OCI-LY1 (cell line): ENCODE data around the gene CTIF.

Experiments used
- H2AFZ ChIP-seq: fragments of 200-600 bp; sonication (generic), shearing (Covaris generic); 2 replicates; pipeline ENCODE4 v1.6.0; 2014; ENCODE audit warnings: antibody characterized with exemption, mild to moderate bottlenecking, low read length
- H3F3A ChIP-seq: fragments of 200-600 bp; sonication (generic), shearing (Covaris generic); 2 replicates; pipeline ENCODE4 v1.6.0; 2014; ENCODE audit warnings: mild to moderate bottlenecking, antibody characterized with exemption, low read length, moderate library complexity; ENCODE audit not compliant: insufficient read depth
- H3K27ac ChIP-seq: fragments of 200-600 bp; sonication (generic); 2 replicates; pipeline ENCODE4 v1.5.1; 2014; ENCODE audit warnings: low read length, mixed run types, mild to moderate bottlenecking, low read depth; ENCODE audit not compliant: poor library complexity, severe bottlenecking
- H3K27me3 ChIP-seq: fragments of 200-600 bp; sonication (generic); 2 replicates; pipeline ENCODE4 v1.6.0; 2014; ENCODE audit warnings: antibody characterized with exemption, mild to moderate bottlenecking, low read length, moderate library complexity; ENCODE audit not compliant: insufficient read depth
- H3K36me3 ChIP-seq: fragments of 200-600 bp; sonication (generic); 2 replicates; pipeline ENCODE4 v1.6.1; 2014; ENCODE audit warnings: mild to moderate bottlenecking, antibody characterized with exemption, low read length, moderate library complexity, mixed read lengths; ENCODE audit not compliant: insufficient read depth
- H3K4me1 ChIP-seq: fragments of 200-600 bp; sonication (generic); 2 replicates; pipeline ENCODE4 v1.5.1; 2014; ENCODE audit warnings: mild to moderate bottlenecking, low read length, moderate library complexity; ENCODE audit not compliant: insufficient read depth, severe bottlenecking
- H3K4me2 ChIP-seq: fragments of 200-600 bp; sonication (generic), shearing (Covaris generic); 2 replicates; pipeline ENCODE4 v1.6.1; 2014; ENCODE audit warnings: low read length
- H3K4me3 ChIP-seq: fragments of 200-600 bp; sonication (generic); 2 replicates; pipeline ENCODE4 v1.5.1; 2014; ENCODE audit warnings: low read length, low read depth, mild to moderate bottlenecking, mixed read lengths; ENCODE audit not compliant: poor library complexity, severe bottlenecking
- H3K79me2 ChIP-seq: fragments of 200-600 bp; shearing (Covaris generic); 2 replicates; pipeline ENCODE4 v1.6.1; 2016; ENCODE audit warnings: mixed run types, low read length, mixed read lengths; ENCODE audit not compliant: insufficient read depth
- H3K9ac ChIP-seq: fragments of 200-600 bp; sonication (generic), shearing (Covaris generic); 2 replicates; pipeline ENCODE4 v1.6.1; 2014; ENCODE audit warnings: mild to moderate bottlenecking, low read length, mixed read lengths
- H3K9me2 ChIP-seq: fragments of 200-600 bp; sonication (generic), shearing (Covaris generic); 2 replicates; pipeline ENCODE4 v1.6.1; 2014; ENCODE audit warnings: low read depth, mild to moderate bottlenecking, low read length, mixed read lengths
- H3K9me3 ChIP-seq: fragments of 200-600 bp; shearing (Covaris generic); 2 replicates; pipeline ENCODE4 v1.6.1; 2014; ENCODE audit warnings: low read length, mixed read lengths
- H4K20me1 ChIP-seq: fragments of 200-600 bp; sonication (generic), shearing (Covaris generic); 2 replicates; pipeline ENCODE4 v1.6.0; 2016; ENCODE audit warnings: mild to moderate bottlenecking, low read length; ENCODE audit not compliant: insufficient read depth
- EZH2 ChIP-seq: fragments of 200-600 bp; sonication (generic), shearing (Covaris generic); IDR thresholded peaks from 2 replicates; pipeline ENCODE4 v1.8.0; 2017; ENCODE audit warnings: borderline replicate concordance, mixed run types, mild to moderate bottlenecking, antibody characterized with exemption, low read length, moderate library complexity, mixed read lengths
- TF ChIP-seq, protein P1 (sequence below): fragments of 200-600 bp; sonication (generic), shearing (Covaris generic); IDR thresholded peaks from 2 replicates; pipeline ENCODE4 v1.5.1; 2017; ENCODE audit warnings: mild to moderate bottlenecking, antibody characterized with exemption, low read length, moderate library complexity, mixed read lengths

The CTIF gene

DNA sequence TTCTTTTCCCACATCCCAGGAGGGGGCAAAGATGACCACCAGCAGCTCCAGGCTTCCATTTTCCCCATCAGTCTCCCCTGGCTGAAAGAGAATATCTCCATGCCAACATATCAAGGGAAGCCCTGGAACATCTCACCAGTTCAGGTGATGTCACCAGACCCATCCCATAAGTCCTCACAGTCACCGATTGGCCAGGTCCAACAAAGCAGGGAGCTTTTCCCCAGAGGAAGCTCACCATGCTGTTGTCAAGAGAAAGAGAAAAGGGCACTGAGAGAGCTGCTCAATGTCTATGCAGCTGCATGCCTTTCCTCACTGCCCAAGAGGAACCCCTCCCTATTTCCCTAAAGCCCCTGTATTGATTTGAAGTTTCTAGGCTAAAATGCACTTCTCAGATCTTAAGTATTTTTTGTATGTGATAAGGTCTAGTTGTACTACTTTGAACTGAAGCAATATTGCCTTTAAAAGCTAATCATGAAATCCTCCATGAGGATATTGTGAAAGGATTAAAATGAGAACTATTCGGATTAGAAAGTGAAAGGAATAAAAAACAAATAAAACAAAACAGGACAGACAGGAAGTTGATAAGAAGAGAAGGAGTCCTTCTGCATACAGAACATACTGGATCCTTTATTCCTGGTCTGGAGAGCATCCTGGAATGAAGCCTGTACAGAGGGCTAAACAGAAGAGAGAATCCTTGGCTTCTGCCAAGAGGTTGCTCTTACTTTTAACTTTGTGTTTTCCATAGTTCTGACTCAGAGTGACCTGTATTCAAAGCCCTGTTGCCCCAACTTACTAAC lies 45.2 kb upstream of the CTIF start:
- Histone ChIP-seq H3K79me2 (no peaks in the 10 kb centered on the region), H3F3A (no peaks in the 10 kb centered on the region), H3K4me1 (no peaks in the 10 kb centered on the region), H3K4me2 (no peak overlapping the region), H3K36me3 (no peaks in the 10 kb centered on the region), H3K27me3 (0 out of 2 replicates have a peak, but pooled peaks cover 3% of the 10 kb centered on the region), H3K9ac (no peak overlapping the region), H3K9me3 (no peaks in the 10 kb centered on the region), H4K20me1 (no peaks in the 10 kb centered on the region; the same call in 1 of the 2 replicates), H3K4me3 (no peak overlapping the region), H3K9me2 (no peaks in the 10 kb centered on the region), H2AFZ (no peak overlapping the region), H3K27ac (no peak overlapping the region)
- TF ChIP-seq, protein P1, sequence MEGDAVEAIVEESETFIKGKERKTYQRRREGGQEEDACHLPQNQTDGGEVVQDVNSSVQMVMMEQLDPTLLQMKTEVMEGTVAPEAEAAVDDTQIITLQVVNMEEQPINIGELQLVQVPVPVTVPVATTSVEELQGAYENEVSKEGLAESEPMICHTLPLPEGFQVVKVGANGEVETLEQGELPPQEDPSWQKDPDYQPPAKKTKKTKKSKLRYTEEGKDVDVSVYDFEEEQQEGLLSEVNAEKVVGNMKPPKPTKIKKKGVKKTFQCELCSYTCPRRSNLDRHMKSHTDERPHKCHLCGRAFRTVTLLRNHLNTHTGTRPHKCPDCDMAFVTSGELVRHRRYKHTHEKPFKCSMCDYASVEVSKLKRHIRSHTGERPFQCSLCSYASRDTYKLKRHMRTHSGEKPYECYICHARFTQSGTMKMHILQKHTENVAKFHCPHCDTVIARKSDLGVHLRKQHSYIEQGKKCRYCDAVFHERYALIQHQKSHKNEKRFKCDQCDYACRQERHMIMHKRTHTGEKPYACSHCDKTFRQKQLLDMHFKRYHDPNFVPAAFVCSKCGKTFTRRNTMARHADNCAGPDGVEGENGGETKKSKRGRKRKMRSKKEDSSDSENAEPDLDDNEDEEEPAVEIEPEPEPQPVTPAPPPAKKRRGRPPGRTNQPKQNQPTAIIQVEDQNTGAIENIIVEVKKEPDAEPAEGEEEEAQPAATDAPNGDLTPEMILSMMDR: no peak
- no peak for TF ChIP-seq EZH2

DNA sequence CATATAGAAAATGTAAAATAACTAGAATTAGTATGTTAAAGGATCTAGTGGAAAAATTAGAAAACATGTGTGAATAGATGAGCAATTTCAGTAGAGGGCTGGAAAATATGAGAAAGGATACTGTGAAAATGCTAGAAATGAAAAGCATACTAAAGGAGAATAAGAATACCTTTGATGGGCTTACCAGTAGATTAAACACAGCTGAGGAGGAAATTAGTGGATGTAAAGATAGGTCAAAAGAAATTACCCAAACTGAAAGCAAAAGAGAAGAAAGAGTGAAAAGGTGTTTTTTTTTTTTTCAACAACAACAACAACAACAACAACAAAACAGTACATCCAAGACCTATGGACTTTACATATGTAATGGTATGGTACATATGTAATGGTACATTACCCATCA lies 41.0 kb upstream of the CTIF start:
- Histone ChIP-seq H3K4me1 (no peaks in the 10 kb centered on the region), H3K9me2 (no peaks in the 10 kb centered on the region), H3K27me3 (0 out of 2 replicates have a peak, but pooled peaks cover 3% of the 10 kb centered on the region), H3K36me3 (no peaks in the 10 kb centered on the region), H2AFZ (no peak overlapping the region), H3F3A (no peaks in the 10 kb centered on the region), H3K9ac (no peak overlapping the region), H3K79me2 (no peaks in the 10 kb centered on the region), H3K27ac (no peak overlapping the region), H3K4me2 (no peak overlapping the region), H3K9me3 (no peaks in the 10 kb centered on the region), H3K4me3 (no peak overlapping the region), H4K20me1 (no peaks in the 10 kb centered on the region; the same call in 1 of the 2 replicates)
- no peak for TF ChIP-seq EZH2
- TF ChIP-seq, protein P1: no peak

DNA sequence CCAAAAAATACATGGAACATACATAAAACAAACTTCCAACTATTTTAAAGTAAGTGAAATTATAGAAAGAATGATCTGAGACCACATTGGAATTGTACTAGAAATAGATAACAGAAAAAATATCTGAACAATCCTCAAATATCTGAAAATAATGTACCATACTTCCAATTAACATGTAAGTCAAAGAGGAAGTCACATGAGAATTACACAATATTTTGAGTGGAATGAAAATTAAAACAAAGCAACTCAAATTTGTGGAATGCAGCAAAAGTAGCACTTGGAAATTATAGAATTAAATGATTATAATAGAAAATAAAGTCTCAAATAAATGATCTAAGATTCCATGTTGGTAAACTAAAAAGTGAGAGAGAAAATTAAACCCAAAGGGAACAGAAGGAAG lies 38.3 kb upstream of the CTIF start:
- Histone ChIP-seq H3K27ac (no peak overlapping the region), H3K79me2 (no peaks in the 10 kb centered on the region), H4K20me1 (no peaks in the 10 kb centered on the region; the same call in 1 of the 2 replicates), H3K9me2 (no peaks in the 10 kb centered on the region), H3K36me3 (no peaks in the 10 kb centered on the region), H3K4me2 (no peak overlapping the region), H3K9ac (no peak overlapping the region), H2AFZ (no peak overlapping the region), H3K27me3 (no peaks in the 10 kb centered on the region), H3F3A (no peaks in the 10 kb centered on the region), H3K4me1 (no peaks in the 10 kb centered on the region), H3K9me3 (peaks cover 4% of the 10 kb centered on the region; the same call in 1 of the 2 replicates), H3K4me3 (no peak overlapping the region)
- no peak for TF ChIP-seq EZH2
- TF ChIP-seq, protein P1: no peak
